K562 (cell line): Measurements from ENCODE around the gene MYEF2. TPM values are rescaled to one million over a fixed set of nuclear protein-coding genes. Genes with fewer than 3 reads are reported as not detected.

ENCODE experiments used
- ATAC-seq: fragments of 200-7000 bp; cut with Tn5 transposase; 3 replicates; pipeline ENCODE4 v1.9.1; 2020; ENCODE audit warnings: moderate library complexity
- BruUV-seq: library from RNA; stranded (reverse); fragments of 400-500 nt; replicated peaks from 2 replicates; lab custom pipeline; 2021; lab: Mats Ljungman, UMichigan
- CTCF ChIA-PET: fragments of 300-600 bp; formaldehyde crosslinking; extraction: SDS; loops from one replicate; lab custom pipeline; 2021; ENCODE audit warnings: low intra/inter-chr PET ratio; lab: Yijun Ruan, JAX
- POLR2A ChIA-PET: fragments of 300-600, 350-650 bp; sonication (Branson Sonifier 250); formaldehyde crosslinking; extraction: SDS; loops from one replicate; lab custom pipeline; 2021; ENCODE audit warnings: antibody characterized with exemption, inconsistent platforms; lab: Yijun Ruan, JAX
- DNase-seq, 4 experiments: peaks; one replicate each; pipeline versions ENCODE4 v3.0.0 to v3.0.0-alpha.2; 2011 to 2018; ENCODE audit warnings: low spot score in 3 of 4, mixed read lengths in 3 of 4; ENCODE audit errors: extremely low read depth in 1 of 4
- FAIRE-seq: peaks from 2 replicates; lab custom pipeline; 2011; peaks lifted over from hg19 to GRCh38; lab: Jason Lieb, UNC
- H2AFZ ChIP-seq: 2 replicates; pipeline ENCODE4 v1.6.0; 2011; ENCODE audit warnings: low read depth, low read length, control low read depth, inconsistent platforms
- H3K27ac ChIP-seq: fragments of 200-600 bp; 3 replicates; pipeline ENCODE4 v1.8.0; 2011; ENCODE audit warnings: low read depth, mild to moderate bottlenecking, control low read depth, inconsistent platforms, low read length, moderate library complexity, mixed read lengths; ENCODE audit errors: extremely low read depth
- H3K27me3 ChIP-seq, 2 experiments: fragments of 300-600 bp in 1 of 2; 2 replicates in 1 of 2; 3 replicates in 1 of 2; pipeline versions ENCODE4 v1.6.0 to v1.8.0; 2011; ENCODE audit warnings: inconsistent platforms in 2 of 2, low read length in 2 of 2, mild to moderate bottlenecking in 1 of 2, mixed read lengths in 1 of 2, moderate library complexity in 1 of 2; ENCODE audit not compliant: control insufficient read depth in 2 of 2, insufficient read depth in 2 of 2
- H3K36me3 ChIP-seq: fragments of 300-600 bp; 3 replicates; pipeline ENCODE4 v1.8.0; 2011; ENCODE audit warnings: mild to moderate bottlenecking, low read length, inconsistent platforms; ENCODE audit not compliant: control insufficient read depth, insufficient read depth
- H3K4me1 ChIP-seq, 2 experiments: fragments of 200-600 bp in 1 of 2; replicated peaks in 1 of 2; 2 replicates in 1 of 2; 3 replicates in 1 of 2; pipeline versions ENCODE4 v1.5.1 to v1.8.0; 2011; ENCODE audit warnings: inconsistent platforms in 2 of 2, low read length in 2 of 2, mild to moderate bottlenecking in 1 of 2, mixed read lengths in 1 of 2, moderate library complexity in 1 of 2; ENCODE audit not compliant: control insufficient read depth in 2 of 2, insufficient read depth in 2 of 2
- H3K4me2 ChIP-seq: 2 replicates; pipeline ENCODE4 v1.6.1; 2011; ENCODE audit warnings: low read length, control low read depth, inconsistent platforms, mixed read lengths; ENCODE audit not compliant: insufficient read depth
- H3K4me3 ChIP-seq: fragments of 200-600 bp; sonication (generic), shearing (Covaris generic); 2 replicates; pipeline ENCODE4 v1.5.1; 2016; ENCODE audit warnings: control low read depth, inconsistent platforms
- H3K79me2 ChIP-seq: fragments of 200-600 bp; 3 replicates; pipeline ENCODE4 v1.8.0; 2011; ENCODE audit warnings: low read length, inconsistent platforms; ENCODE audit not compliant: control insufficient read depth, insufficient read depth
- H3K9ac ChIP-seq, 2 experiments: 2 replicates each; pipeline versions ENCODE4 v1.6.0 to v1.6.1; 2011; ENCODE audit warnings: low read depth in 2 of 2, low read length in 2 of 2, control low read depth in 1 of 2, inconsistent platforms in 1 of 2, mild to moderate bottlenecking in 1 of 2, mixed read lengths in 1 of 2; ENCODE audit not compliant: insufficient read depth in 1 of 2
- H3K9me1 ChIP-seq: one replicate; pipeline ENCODE4 v1.6.0; 2011; ENCODE audit warnings: inconsistent platforms, mild to moderate bottlenecking, low read length, moderate library complexity; ENCODE audit not compliant: control insufficient read depth, insufficient read depth
- H3K9me3 ChIP-seq: replicated peaks from 2 replicates; pipeline ENCODE4 v1.5.1; 2011; ENCODE audit warnings: low read depth, low read length, inconsistent platforms; ENCODE audit not compliant: control insufficient read depth, insufficient read depth
- H4K20me1 ChIP-seq: replicated peaks from 2 replicates; pipeline ENCODE4 v1.6.1; 2011; ENCODE audit warnings: low read length, inconsistent platforms, mixed read lengths; ENCODE audit not compliant: control insufficient read depth, insufficient read depth
- WGBS: fragments of 100-300 bp; shearing (Covaris generic); methylation state at CpG from one replicate; pipeline ENCODE4 v1.1.6; 2016; ENCODE audit warnings: low coverage, mixed read lengths; ENCODE audit not compliant: insufficient coverage; ENCODE audit errors: missing lambda C conversion rate; 5-methylcytosine and 5-hydroxymethylcytosine counted together
- in situ Hi-C: fragments of 300-500 bp; cut with MboI; formaldehyde crosslinking; loops from 4 replicates; pipeline ENCODE4 v1.15.0; 2018; ENCODE audit warnings: inconsistent platforms, mixed read lengths
- intact Hi-C: fragments of 100-400 bp; cut with micrococcal nuclease; formaldehyde crosslinking; loops from 2 replicates; pipeline ENCODE4 v1.14.2; 2022
- polyA plus RNA-seq, 8 experiments: library from polyadenylated mRNA; depleted of rRNA in 4 of 8; stranded (reverse) in 5 of 8; unstranded in 3 of 8; fragments of >200 nt; fragmentation: Nextera tagmentation in 2 of 8; fragmentation: Illumina TruSeq in 1 of 8; extraction: Ambion mirVana in 2 of 8; extraction: Trizol in 1 of 8; gene quantifications; 2 replicates each; pipeline versions ENCODE4 v1.2.1 to v1.2.3, GENCODE V29; 2011 to 2014; ENCODE audit warnings: inconsistent platforms in 1 of 8, missing spikeins in 1 of 8
- total RNA-seq, 7 experiments: library from RNA; depleted of rRNA in 6 of 7; stranded (reverse); fragments of >200 nt in 6 of 7; fragmentation: Illumina TruSeq in 2 of 7; extraction: Trizol in 2 of 7; gene quantifications; 2 replicates each; pipeline versions ENCODE4 v1.2.1 to v1.2.3, GENCODE V29; 2011 to 2021; ENCODE audit warnings: low replicate concordance in 1 of 7
- TF ChIP-seq, protein P1 (sequence below): sonication (generic); formaldehyde crosslinking; IDR thresholded peaks from 2 replicates; pipeline ENCODE4 v1.8.1; 2023; ENCODE audit warnings: mild to moderate bottlenecking, missing genetic modification reagents
- TF ChIP-seq, protein P2 (sequence below): sonication (generic); formaldehyde crosslinking; IDR thresholded peaks from 2 replicates; pipeline ENCODE4 v1.9.0; 2022; ENCODE audit warnings: mild to moderate bottlenecking, missing genetic modification reagents

The MYEF2 gene
- total and polyA plus RNA-seq, 9 of the 15 experiments (the other 6 are each of a cell fraction or from before 2014, with no cell fraction given): 0.03 to 0.82 (median 0.19) TPM

DNA sequence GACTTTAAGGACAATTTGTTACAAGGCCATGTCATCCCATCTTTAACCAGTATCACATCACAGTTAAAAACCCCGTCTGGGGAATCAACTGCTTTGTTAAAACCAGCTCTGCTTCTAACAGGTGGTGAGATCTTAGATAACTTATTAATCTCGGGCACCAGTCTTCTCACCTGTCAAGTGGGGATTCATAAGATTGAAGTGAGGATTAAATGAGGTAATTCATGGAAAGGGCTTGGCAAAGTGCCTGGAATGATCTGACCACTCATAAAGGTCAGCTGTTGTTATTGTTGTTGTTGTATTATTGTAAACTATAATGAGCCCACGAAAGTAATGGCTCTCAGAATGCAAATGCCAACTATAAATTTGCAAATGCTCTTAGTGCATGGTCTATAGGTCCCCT lies 87.4 kb downstream of the MYEF2 start:
- H4K20me1 ChIP-seq: no peaks in the 10 kb centered on the region
- no peak overlapping the region for H3K4me2 ChIP-seq
- ATAC-seq: no peak
- BruUV-seq: no TSS peak
- CTCF ChIA-PET: no interaction called here
- H3K9me3 ChIP-seq: no peaks in the 10 kb centered on the region
- no peaks in the 10 kb centered on the region for H3K27me3 ChIP-seq
- H3K36me3 ChIP-seq: no peaks in the 10 kb centered on the region
- no peak overlapping the region for H3K9ac ChIP-seq
- H3K4me3 ChIP-seq: no peak overlapping the region
- in situ Hi-C loops (no loop called here), intact Hi-C loops (no loop called here)
- no peaks in the 10 kb centered on the region for H3K9me1 ChIP-seq
- DNase-seq: no peak
- H3K4me1 ChIP-seq: no peaks in the 10 kb centered on the region
- no peak overlapping the region for H2AFZ ChIP-seq
- TF ChIP-seq, protein P1, sequence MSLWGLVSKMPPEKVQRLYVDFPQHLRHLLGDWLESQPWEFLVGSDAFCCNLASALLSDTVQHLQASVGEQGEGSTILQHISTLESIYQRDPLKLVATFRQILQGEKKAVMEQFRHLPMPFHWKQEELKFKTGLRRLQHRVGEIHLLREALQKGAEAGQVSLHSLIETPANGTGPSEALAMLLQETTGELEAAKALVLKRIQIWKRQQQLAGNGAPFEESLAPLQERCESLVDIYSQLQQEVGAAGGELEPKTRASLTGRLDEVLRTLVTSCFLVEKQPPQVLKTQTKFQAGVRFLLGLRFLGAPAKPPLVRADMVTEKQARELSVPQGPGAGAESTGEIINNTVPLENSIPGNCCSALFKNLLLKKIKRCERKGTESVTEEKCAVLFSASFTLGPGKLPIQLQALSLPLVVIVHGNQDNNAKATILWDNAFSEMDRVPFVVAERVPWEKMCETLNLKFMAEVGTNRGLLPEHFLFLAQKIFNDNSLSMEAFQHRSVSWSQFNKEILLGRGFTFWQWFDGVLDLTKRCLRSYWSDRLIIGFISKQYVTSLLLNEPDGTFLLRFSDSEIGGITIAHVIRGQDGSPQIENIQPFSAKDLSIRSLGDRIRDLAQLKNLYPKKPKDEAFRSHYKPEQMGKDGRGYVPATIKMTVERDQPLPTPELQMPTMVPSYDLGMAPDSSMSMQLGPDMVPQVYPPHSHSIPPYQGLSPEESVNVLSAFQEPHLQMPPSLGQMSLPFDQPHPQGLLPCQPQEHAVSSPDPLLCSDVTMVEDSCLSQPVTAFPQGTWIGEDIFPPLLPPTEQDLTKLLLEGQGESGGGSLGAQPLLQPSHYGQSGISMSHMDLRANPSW (CRISPR knock-in tag): no peak
- TF ChIP-seq, protein P2, sequence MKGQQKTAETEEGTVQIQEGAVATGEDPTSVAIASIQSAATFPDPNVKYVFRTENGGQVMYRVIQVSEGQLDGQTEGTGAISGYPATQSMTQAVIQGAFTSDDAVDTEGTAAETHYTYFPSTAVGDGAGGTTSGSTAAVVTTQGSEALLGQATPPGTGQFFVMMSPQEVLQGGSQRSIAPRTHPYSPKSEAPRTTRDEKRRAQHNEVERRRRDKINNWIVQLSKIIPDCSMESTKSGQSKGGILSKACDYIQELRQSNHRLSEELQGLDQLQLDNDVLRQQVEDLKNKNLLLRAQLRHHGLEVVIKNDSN: no peak
- 0% methylated on average over 3 of the region's 3 CpGs for WGBS
- no peak overlapping the region for H3K27ac ChIP-seq
- FAIRE-seq: no peak
- no peaks in the 10 kb centered on the region for H3K79me2 ChIP-seq
- POLR2A ChIA-PET: no interaction called here
